A673 (cell line): ENCODE results near the gene NARF. TPM values are rescaled to one million over a fixed set of nuclear protein-coding genes. Genes with fewer than 3 reads are reported as not detected.

Source experiments
- BruUV-seq: library from RNA; stranded (reverse); fragments of 400-500 nt; replicated peaks from 2 replicates; lab custom pipeline; 2021; lab: Mats Ljungman, UMichigan
- CTCF ChIA-PET: fragments of 300-600 bp; sonication (Branson Sonifier 250); formaldehyde crosslinking; loops from one replicate; lab custom pipeline; 2022; ENCODE audit warnings: antibody characterized with exemption; lab: Charles Lee
- POLR2A ChIA-PET: fragments of 300-600 bp; sonication (Branson Sonifier 250); formaldehyde crosslinking; loops from one replicate; lab custom pipeline; 2022; ENCODE audit warnings: antibody characterized with exemption; ENCODE audit not compliant: low non-redundant PET; lab: Charles Lee
- DNase-seq: peaks from one replicate; pipeline ENCODE4 v3.0.0-alpha.2; 2015; ENCODE audit warnings: low spot score
- H3K27ac ChIP-seq: fragments of 200-600 bp; sonication (generic); 2 replicates; pipeline ENCODE4 v1.5.1; 2016; ENCODE audit warnings: mixed run types, low read depth, mild to moderate bottlenecking, mixed read lengths, antibody characterized with exemption, low read length; ENCODE audit not compliant: poor library complexity, severe bottlenecking
- H3K27me3 ChIP-seq: fragments of 200-600 bp; sonication (generic); replicated peaks from 2 replicates; pipeline ENCODE4 v1.6.1; 2017; ENCODE audit warnings: mixed run types, low read depth, mild to moderate bottlenecking, mixed read lengths, antibody characterized with exemption, low read length; ENCODE audit not compliant: insufficient read depth, poor library complexity
- H3K36me3 ChIP-seq: fragments of 200-600 bp; sonication (generic); 2 replicates; pipeline ENCODE4 v1.6.1; 2016; ENCODE audit warnings: mixed run types, mild to moderate bottlenecking, mixed read lengths, antibody characterized with exemption, low read length; ENCODE audit not compliant: insufficient read depth, poor library complexity, severe bottlenecking
- H3K4me1 ChIP-seq: fragments of 200-600 bp; sonication (generic); 2 replicates; pipeline ENCODE4 v1.6.1; 2017; ENCODE audit warnings: mixed run types, mild to moderate bottlenecking, mixed read lengths, antibody characterized with exemption, low read length; ENCODE audit not compliant: insufficient read depth, poor library complexity, severe bottlenecking
- H3K4me3 ChIP-seq: fragments of 200-600 bp; sonication (generic); 2 replicates; pipeline ENCODE4 v1.5.1; 2016; ENCODE audit warnings: low read depth, mixed run types, mild to moderate bottlenecking, mixed read lengths, low read length; ENCODE audit not compliant: poor library complexity, severe bottlenecking
- H3K9me3 ChIP-seq: fragments of 200-600 bp; sonication (generic); 2 replicates; pipeline ENCODE4 v1.6.1; 2016; ENCODE audit warnings: mixed run types, low read depth, mild to moderate bottlenecking, mixed read lengths, antibody characterized with exemption, low read length; ENCODE audit not compliant: poor library complexity, severe bottlenecking
- CTCF ChIP-seq: fragments of 300-800, 200-600 bp; sonication (generic); conservative IDR thresholded peaks from 2 replicates; pipeline ENCODE4 v1.5.1; 2017; ENCODE audit warnings: low read depth, mild to moderate bottlenecking, antibody characterized with exemption, low read length, moderate library complexity, mixed read lengths
- EZH2 ChIP-seq: fragments of 200-600 bp; sonication (generic); IDR thresholded peaks from 2 replicates; pipeline ENCODE4 v1.6.1; 2017; ENCODE audit warnings: borderline replicate concordance, low read depth, mild to moderate bottlenecking, mixed read lengths, antibody characterized with exemption, low read length; ENCODE audit not compliant: poor library complexity, severe bottlenecking
- intact Hi-C: fragments of 100-400 bp; cut with micrococcal nuclease; formaldehyde crosslinking; loops from one replicate; pipeline ENCODE4 v1.10.0; 2022; ENCODE audit not compliant: unreplicated experiment
- total RNA-seq: library from RNA; stranded (reverse); gene quantifications from 2 replicates; pipeline ENCODE4 v1.2.3, GENCODE V29; 2021

NARF gene
- total RNA-seq, 1 experiment from 2014 or later: 74.1 TPM

GRCh38 chr17:82435601-82436583, 22.6 kb upstream of the NARF start:
- BruUV-seq: no TSS peak
- no peaks in the 10 kb centered on the region for H3K27me3 ChIP-seq
- no peak for DNase-seq
- H3K4me1 ChIP-seq: peaks cover 4% of the 10 kb centered on the region
- ChIA-PET POLR2A (no interaction called here), CTCF (interaction anchor here (0.7 kb wide), 1 partner anchor 230 kb away, joined by 3 read pairs; no protein-coding TSS in a partner anchor)
- intact Hi-C loops: no loop called here
- no peaks in the 10 kb centered on the region for H3K36me3 ChIP-seq
- no peak overlapping the region for H3K27ac ChIP-seq
- no peaks in the 10 kb centered on the region for H3K9me3 ChIP-seq
- no peak for TF ChIP-seq EZH2
- no peak for TF ChIP-seq CTCF
- no peak overlapping the region for H3K4me3 ChIP-seq

GRCh38 chr17:82436601-82437324, 21.8 kb upstream of the NARF start:
- no peak for TF ChIP-seq CTCF
- TF ChIP-seq EZH2: no peak
- ChIA-PET POLR2A (no interaction called here), CTCF (interaction anchor here (0.7 kb wide), 1 partner anchor 231 kb away, joined by 3 read pairs; no protein-coding TSS in a partner anchor)
- BruUV-seq: no TSS peak
- Histone ChIP-seq H3K9me3 (no peaks in the 10 kb centered on the region), H3K27me3 (no peaks in the 10 kb centered on the region), H3K4me1 (peaks cover 10% of the 10 kb centered on the region), H3K27ac (no peak overlapping the region), H3K4me3 (no peak overlapping the region), H3K36me3 (no peaks in the 10 kb centered on the region)
- intact Hi-C loops: no loop called here
- DNase-seq: no peak

GRCh38 chr17:82437325-82437668, 21.2 kb upstream of the NARF start:
- intact Hi-C loops: no loop called here
- no peaks in the 10 kb centered on the region for H3K27me3 ChIP-seq
- TF ChIP-seq CTCF (no peak), EZH2 (no peak)
- H3K4me3 ChIP-seq: no peak overlapping the region
- H3K36me3 ChIP-seq: no peaks in the 10 kb centered on the region
- CTCF ChIA-PET: interaction anchor here (0.6 kb wide), 1 partner anchor 20 kb away, joined by 3 read pairs; no protein-coding TSS in a partner anchor
- BruUV-seq: no TSS peak
- no peaks in the 10 kb centered on the region for H3K9me3 ChIP-seq
- peaks cover 10% of the 10 kb centered on the region for H3K4me1 ChIP-seq
- DNase-seq: no peak
- POLR2A ChIA-PET: no interaction called here
- H3K27ac ChIP-seq: no peak overlapping the region
